ENCODE data around the gene CABLES1.
"Not testable (repeated sequence)": the region's sequence is repeated elsewhere in the genome, so short reads cannot be mapped to it uniquely, and the experiment has no call there.

Gene CABLES1, protein sequence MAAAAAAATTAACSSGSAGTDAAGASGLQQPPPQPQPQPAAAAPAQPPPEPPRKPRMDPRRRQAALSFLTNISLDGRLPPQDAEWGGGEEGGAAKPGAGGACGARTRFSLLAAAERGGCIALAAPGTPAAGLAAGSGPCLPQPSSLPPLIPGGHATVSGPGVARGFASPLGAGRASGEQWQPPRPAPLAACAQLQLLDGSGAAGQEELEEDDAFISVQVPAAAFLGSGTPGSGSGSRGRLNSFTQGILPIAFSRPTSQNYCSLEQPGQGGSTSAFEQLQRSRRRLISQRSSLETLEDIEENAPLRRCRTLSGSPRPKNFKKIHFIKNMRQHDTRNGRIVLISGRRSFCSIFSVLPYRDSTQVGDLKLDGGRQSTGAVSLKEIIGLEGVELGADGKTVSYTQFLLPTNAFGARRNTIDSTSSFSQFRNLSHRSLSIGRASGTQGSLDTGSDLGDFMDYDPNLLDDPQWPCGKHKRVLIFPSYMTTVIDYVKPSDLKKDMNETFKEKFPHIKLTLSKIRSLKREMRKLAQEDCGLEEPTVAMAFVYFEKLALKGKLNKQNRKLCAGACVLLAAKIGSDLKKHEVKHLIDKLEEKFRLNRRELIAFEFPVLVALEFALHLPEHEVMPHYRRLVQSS

DNA sequence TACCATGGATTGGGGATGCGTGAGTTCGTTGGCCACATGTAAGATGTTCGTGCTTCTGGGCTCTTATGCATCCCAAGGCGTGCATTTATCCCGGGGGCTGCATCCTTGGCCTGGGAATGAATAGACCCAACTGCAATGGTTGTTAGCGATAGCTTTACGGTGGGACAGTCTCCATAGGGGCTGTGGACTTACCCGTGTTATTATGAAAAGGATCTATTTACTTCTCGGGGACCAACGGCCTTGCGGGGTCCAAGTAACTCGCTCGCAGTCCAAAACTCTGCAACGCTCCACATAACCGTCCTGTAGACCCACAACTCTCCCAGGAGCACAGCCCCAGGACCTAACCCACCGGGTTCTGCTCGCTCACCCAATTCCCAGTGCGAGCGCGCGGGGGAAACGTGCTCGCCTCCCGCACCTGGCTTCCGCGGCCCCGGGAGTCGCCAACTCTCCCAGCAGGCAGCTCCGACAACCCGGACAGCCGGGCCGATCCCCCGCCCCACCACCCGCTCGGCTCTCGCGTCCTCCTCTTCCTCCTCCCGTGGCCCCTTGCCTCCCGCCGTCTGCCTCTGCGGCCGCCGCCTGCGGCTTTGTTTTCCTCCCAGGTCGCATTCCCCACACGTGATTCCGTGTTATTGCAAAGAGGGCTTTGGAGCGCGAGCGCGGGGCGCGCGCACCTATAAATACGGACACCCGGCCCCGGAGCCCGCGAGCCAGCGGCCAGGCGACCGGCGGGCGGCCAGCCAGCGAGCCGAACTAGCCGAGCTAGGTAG lies at the start of gene CABLES1:
CABLES1 (plus strand) TSS at position 706 of the 770 bp plus-strand sequence. CDS start 278 bp downstream, outside the sequence.
- Histone ChIP-seq H3K9me3 (no peaks in the 10 kb centered on the region), H3K4me3 (peak within 1 kb of the TSS; percentile 47), H3K36me3 (replicated peaks) (peaks cover 5% of the 10 kb centered on the region; the same call in 1 of the 2 replicates), H3K4me1 (peaks cover 26% of the 10 kb centered on the region), H3K27me3 (ENCODE audit: low read depth) (no peaks in the 10 kb centered on the region)
- in situ Hi-C loops (cut with MboI; ENCODE audit: low sequenced_read_pairs), result loop anchor here (25.0 kb wide), 1 partner anchor 252 kb away; no protein-coding TSS in a partner anchor
- DNase-seq (ENCODE audit: low spot score in 2 of 2), result peak; percentile 56 to 84

DNA sequence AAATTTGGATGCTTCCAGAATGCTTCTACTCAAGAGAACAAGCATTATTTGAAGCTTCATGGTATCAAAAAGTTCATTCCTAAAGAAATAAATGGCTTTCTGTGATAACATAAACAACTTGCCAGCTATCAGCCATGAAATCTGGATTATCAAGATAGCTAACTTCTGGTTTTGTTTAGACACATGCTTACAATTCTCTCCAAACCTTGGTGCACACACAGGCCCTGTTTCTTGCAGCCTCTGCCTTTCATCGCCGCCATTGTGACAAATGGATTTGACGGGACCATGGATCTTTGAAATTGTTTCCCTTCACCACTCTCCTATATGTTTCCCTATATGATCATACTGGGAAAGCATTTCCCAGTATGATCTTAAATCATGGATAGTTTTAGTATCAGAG lies 47.9 kb upstream of the CABLES1 start:
- H3K4me1 ChIP-seq, result peaks cover 8% of the 10 kb centered on the region
- no peaks in the 10 kb centered on the region for H3K9me3 ChIP-seq
- DNase-seq (ENCODE audit: low spot score in 2 of 2), result no peak
- in situ Hi-C loops (cut with MboI; ENCODE audit: low sequenced_read_pairs), result no loop called here
- H3K27me3 ChIP-seq (ENCODE audit: low read depth), result no peaks in the 10 kb centered on the region
- no peak overlapping the region for H3K4me3 ChIP-seq
- H3K36me3 ChIP-seq (replicated peaks), result no peaks in the 10 kb centered on the region

DNA sequence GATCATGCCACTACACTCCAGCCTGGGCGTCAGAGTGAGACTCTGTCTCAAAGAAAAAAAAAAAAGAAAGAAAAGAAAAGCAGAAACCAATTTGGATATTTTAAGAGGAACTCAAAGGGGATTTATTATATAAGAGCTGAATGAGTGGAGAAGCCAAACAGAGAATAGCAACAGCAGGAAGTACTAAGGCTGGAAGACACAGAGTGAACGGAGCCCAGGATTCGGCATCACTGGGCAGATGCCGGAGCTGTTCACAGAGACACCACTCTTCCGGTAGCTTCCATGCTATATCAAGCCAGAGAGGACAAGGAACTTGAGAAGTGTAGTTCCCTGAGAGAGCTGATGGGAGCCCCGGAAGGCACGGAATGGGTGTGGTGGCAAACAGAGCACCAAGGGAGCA lies 47.0 kb upstream of the CABLES1 start:
- H3K27me3 ChIP-seq (ENCODE audit: low read depth), result no peaks in the 10 kb centered on the region
- H3K4me3 ChIP-seq, result no peak overlapping the region
- no peaks in the 10 kb centered on the region for H3K36me3 ChIP-seq (replicated peaks)
- no peaks in the 10 kb centered on the region for H3K9me3 ChIP-seq
- DNase-seq (ENCODE audit: low spot score in 2 of 2), result no peak
- peaks cover 8% of the 10 kb centered on the region for H3K4me1 ChIP-seq
- in situ Hi-C loops (cut with MboI; ENCODE audit: low sequenced_read_pairs), result no loop called here

DNA sequence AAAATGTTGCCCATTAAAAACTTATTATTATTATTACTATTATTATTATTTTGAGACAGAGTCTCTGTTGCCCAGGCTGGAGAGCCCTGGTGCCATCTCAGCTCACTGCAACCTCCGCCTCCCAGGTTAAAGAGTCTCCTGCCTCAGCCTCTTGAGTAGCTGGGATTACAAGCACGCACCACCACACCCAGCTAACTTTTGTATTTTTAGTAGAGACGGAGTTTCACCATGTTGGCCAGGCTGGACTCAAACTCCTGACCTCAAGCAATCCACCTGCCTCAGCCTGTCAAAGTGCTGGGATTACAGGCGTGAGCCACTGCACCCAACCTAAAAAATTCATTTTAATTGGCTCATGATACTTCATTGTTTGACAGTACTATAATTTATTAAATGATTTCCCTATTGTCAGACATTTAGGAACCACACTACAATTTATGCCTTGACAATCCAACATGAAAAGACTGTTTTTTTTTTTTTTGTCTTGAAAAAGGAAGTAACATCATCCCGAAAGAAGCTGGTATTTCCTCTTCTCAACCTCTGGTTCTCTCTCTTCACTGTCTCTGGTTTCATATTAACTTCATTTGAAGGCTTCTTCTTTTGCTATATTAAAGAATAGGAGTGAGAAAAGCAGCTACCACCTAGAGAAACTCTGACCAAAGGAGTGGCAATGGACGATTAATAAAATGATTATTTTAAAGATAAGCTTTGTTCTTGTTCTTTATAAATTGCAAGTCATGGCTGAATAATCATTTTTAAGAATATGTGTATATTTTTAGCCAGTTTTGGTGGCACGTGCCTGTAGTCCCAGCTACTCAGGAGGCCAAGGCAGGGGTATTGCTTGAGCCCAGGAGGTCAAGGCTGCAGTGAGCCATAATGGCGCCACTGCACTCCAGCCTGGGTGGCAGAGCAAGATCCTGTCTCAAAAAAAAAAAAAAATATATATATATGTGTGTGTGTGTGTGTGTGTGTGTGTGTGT lies 44.0 kb upstream of the CABLES1 start:
- H3K9me3 ChIP-seq; in situ Hi-C loops (cut with MboI; ENCODE audit: low sequenced_read_pairs); DNase-seq (ENCODE audit: low spot score in 2 of 2); H3K4me1 ChIP-seq; H3K36me3 ChIP-seq (replicated peaks); H3K27me3 ChIP-seq (ENCODE audit: low read depth); H3K4me3 ChIP-seq: not testable (repeated sequence)

DNA sequence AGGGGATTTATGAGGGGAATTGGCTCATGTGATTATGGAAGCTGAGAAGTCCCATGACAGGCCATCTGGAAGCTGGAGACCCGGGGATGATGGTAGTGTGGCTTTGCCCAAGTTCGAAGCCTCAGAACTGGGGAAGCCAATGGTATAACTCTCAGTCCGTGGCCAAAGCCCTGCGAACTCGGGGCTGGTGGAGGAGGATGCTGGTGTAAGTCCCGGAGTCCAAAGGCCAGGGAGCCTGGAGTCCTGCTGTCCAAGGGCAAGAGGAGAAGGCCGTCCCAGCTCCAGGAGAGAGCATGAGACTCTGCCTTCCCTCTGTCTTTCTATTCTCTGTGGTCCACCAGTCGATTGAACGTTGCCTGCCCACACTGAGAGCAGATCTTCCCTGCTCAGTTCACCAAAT lies 43.2 kb upstream of the CABLES1 start:
- no peaks in the 10 kb centered on the region for H3K9me3 ChIP-seq
- no peaks in the 10 kb centered on the region for H3K27me3 ChIP-seq (ENCODE audit: low read depth)
- no peaks in the 10 kb centered on the region for H3K4me1 ChIP-seq
- no peaks in the 10 kb centered on the region for H3K36me3 ChIP-seq (replicated peaks)
- H3K4me3 ChIP-seq, result no peak overlapping the region
- DNase-seq (ENCODE audit: low spot score in 2 of 2), result no peak
- in situ Hi-C loops (cut with MboI; ENCODE audit: low sequenced_read_pairs), result no loop called here

DNA sequence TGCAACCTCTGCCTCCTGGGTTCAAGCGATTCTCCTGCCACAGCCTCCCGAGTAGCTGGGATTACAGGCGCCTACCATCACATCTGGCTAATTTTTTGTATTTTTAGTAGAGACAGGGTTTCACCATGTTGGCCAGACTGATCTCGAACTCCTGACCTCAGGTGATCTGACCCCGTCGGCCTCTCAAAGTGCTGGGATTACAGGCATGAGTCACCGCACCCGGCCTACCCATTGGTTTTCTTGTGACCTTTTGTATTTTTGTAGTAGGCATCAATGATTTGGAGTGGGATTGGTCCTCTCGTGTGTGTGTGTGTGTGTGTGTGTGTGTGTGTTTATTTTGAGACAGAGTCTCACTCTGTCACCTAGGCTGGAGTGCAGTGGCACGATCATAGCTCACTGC lies 42.2 kb upstream of the CABLES1 start:
- H3K4me3 ChIP-seq; DNase-seq (ENCODE audit: low spot score in 2 of 2); H3K27me3 ChIP-seq (ENCODE audit: low read depth); H3K9me3 ChIP-seq; H3K36me3 ChIP-seq (replicated peaks); in situ Hi-C loops (cut with MboI; ENCODE audit: low sequenced_read_pairs); H3K4me1 ChIP-seq: not testable (repeated sequence)

DNA sequence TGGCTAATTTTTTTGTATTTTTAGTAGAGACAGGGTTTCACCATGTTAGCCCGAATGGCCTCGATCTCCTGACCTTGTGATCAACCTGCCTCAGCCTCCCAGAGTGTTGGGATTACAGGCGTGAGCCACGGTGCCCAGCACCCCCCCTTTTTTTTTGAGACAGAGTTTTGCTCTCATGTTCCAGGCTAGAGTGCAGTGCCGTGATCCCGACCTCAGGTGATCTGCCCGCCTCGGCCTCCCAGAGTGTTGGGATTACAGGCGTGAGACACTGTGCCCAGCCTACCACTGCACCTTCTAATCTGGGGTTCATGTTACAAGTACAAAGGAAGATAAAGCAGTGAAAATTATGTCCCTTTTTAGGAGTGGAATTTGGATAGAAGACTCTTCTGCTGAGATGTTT lies 41.5 kb upstream of the CABLES1 start:
- in situ Hi-C loops (cut with MboI; ENCODE audit: low sequenced_read_pairs), result no loop called here
- H3K4me3 ChIP-seq, result no peak overlapping the region
- no peak for DNase-seq (ENCODE audit: low spot score in 2 of 2)

DNA sequence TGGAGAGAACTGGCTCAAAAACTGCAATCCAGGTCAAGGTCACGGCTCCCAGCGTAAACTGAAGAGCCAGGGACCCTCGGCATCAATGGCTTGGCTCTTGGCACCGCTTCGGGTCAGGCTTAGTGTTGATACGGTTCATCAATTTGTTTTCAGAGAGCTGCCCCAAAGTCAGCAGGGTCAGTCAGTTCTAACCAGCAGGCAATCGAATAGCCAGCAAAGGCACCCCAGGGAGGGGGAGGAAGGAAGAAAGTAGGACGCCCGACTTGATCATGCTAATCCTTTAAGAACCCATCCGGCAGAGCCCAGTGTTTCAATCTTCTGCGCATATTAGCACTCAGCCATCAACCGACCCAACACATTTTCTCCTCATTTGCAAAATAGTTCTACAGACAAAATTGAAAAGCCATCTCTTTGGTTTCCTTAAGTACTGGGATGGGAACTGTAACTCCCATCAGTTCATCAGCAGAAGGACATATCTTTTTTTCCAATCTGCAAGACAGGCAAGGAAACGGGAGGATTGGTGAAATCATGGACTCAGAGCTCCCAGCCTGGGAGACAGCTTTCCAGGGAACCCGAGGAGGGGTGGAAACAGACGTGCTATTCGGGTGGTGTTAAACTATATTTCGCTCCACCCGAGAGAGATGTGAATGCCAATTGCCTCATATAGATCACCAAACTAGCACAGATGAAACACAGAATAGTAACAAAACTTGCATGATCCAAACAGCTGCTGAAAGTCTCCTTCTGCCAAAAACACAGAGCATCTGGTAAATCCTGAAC lies 40.7 kb upstream of the CABLES1 start:
- no peaks in the 10 kb centered on the region for H3K27me3 ChIP-seq (ENCODE audit: low read depth)
- no peak for DNase-seq (ENCODE audit: low spot score in 2 of 2)
- no peak overlapping the region for H3K4me3 ChIP-seq
- in situ Hi-C loops (cut with MboI; ENCODE audit: low sequenced_read_pairs), result no loop called here
- H3K36me3 ChIP-seq (replicated peaks), result no peaks in the 10 kb centered on the region
- no peaks in the 10 kb centered on the region for H3K9me3 ChIP-seq
- no peaks in the 10 kb centered on the region for H3K4me1 ChIP-seq

More for the DNA sequence above, 41.5 kb upstream of the CABLES1 start:
- Histone ChIP-seq H3K27me3 (ENCODE audit: low read depth) (no peaks in the 10 kb centered on the region), H3K36me3 (replicated peaks) (no peaks in the 10 kb centered on the region), H3K4me1 (no peaks in the 10 kb centered on the region), H3K9me3 (no peaks in the 10 kb centered on the region)

DNA sequence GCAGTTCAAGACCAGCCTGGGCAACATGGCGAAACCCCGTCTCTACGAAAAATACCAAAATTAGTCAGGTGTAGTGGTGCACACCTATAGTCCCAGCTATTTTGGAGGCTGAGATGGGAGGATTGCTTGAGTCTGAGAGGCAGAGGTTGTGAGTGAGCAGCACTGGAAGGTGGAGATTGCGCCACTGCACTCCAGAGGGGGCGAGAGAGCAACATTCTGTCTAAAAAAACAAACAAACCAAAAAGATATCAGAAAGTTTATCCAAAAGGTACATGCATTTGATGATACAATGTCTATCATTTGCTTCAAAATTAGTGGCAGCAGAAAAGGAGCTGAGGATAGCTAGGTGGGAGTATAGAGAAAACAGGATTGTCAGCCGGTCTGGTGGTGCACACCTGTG lies 39.8 kb upstream of the CABLES1 start:
- Histone ChIP-seq H3K36me3 (replicated peaks) (no peaks in the 10 kb centered on the region), H3K4me3 (no peak overlapping the region), H3K9me3 (no peaks in the 10 kb centered on the region), H3K27me3 (ENCODE audit: low read depth) (no peaks in the 10 kb centered on the region), H3K4me1 (no peaks in the 10 kb centered on the region)
- in situ Hi-C loops (cut with MboI; ENCODE audit: low sequenced_read_pairs), result no loop called here
- DNase-seq (ENCODE audit: low spot score in 2 of 2), result no peak

DNA sequence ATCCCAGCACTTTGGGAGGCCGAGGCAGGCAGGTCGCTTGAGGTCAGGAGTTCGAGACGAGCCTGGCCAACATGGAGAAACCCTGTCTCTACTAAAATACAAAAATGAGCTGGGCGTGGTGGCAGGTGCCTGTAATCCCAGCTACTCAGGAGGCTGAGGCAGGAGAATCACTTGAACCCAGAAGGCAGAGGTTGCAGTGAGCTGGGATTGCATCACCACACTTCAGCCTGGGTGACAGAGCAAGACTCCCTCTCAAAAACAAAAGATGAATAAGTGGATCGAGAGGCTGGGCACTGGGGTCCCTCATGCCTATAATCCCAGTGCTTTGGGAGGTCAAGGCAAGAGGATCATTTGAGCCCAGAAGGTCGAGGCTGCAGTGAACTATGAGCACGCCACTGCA lies 38.3 kb upstream of the CABLES1 start:
- H3K36me3 ChIP-seq (replicated peaks); H3K27me3 ChIP-seq (ENCODE audit: low read depth); DNase-seq (ENCODE audit: low spot score in 2 of 2); H3K4me3 ChIP-seq; in situ Hi-C loops (cut with MboI; ENCODE audit: low sequenced_read_pairs); H3K4me1 ChIP-seq; H3K9me3 ChIP-seq: not testable (repeated sequence)

DNA sequence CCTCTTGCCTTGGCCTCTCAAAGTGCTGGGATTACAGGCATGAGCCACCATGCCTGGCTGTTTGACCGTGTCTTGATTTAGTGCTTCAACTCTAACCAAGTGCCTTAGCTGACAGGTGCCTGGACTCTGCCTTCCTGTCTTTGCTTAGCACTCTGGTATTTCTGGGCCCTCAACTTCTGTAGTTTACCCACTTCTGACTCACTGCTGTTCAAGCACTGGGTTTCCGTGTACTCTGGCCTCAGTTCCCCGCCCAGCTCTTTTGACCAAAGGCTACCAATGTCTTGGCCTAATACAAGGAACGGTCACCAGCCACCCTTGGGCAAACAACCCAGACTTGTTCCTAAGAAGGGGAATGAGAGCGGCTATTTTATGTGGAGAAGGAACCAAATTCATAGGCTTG lies 35.7 kb upstream of the CABLES1 start:
- in situ Hi-C loops (cut with MboI; ENCODE audit: low sequenced_read_pairs), result no loop called here
- H3K27me3 ChIP-seq (ENCODE audit: low read depth), result no peaks in the 10 kb centered on the region
- H3K36me3 ChIP-seq (replicated peaks), result no peaks in the 10 kb centered on the region
- no peaks in the 10 kb centered on the region; the same call in 1 of the 2 replicates for H3K4me1 ChIP-seq
- no peak overlapping the region for H3K4me3 ChIP-seq
- H3K9me3 ChIP-seq, result no peaks in the 10 kb centered on the region
- DNase-seq (ENCODE audit: low spot score in 2 of 2), result no peak

DNA sequence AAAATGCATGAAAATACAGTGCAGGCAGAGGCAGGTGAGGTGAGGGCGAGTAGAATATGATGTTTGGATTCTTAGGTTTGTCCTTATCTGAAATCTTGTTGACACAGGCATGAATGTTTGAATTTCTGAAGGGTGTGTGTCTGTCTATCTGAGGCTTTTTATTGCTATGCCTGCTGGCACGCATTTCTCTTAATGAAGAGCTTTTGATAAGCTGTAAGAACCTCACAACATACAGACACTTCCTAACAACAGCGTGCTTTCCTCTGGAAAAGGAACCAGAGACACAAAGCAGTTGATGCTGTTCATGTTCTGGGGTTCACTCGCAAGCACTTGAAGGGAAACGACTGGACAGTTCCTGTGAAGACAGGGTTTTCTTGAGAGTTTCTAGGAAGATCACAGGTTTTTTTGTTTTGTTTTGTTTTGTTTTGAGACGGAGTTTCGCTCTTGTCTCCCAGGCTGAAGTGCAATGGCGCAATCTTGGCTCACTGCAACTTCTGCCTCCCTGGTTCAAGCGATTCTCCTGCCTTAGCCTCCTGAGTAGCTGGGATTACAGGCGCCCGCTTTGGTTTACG lies 33.3 kb upstream of the CABLES1 start:
- Histone ChIP-seq H3K4me3 (no peak overlapping the region), H3K36me3 (replicated peaks) (no peaks in the 10 kb centered on the region), H3K9me3 (no peaks in the 10 kb centered on the region), H3K4me1 (no peaks in the 10 kb centered on the region; the same call in 1 of the 2 replicates), H3K27me3 (ENCODE audit: low read depth) (no peaks in the 10 kb centered on the region)
- DNase-seq (ENCODE audit: low spot score in 2 of 2), result no peak
- in situ Hi-C loops (cut with MboI; ENCODE audit: low sequenced_read_pairs), result no loop called here

Measured in HAP-1 (cell line).